ENCODE results near the gene CLDN6. TPM values are rescaled to one million over a fixed set of nuclear protein-coding genes. Genes with fewer than 3 reads are reported as not detected.
A peak's percentile ranks its signal among the peaks of the same experiment; 100 is the strongest.

CLDN6 gene
- polyA plus RNA-seq, 1 donor: 0.32 TPM

DNA sequence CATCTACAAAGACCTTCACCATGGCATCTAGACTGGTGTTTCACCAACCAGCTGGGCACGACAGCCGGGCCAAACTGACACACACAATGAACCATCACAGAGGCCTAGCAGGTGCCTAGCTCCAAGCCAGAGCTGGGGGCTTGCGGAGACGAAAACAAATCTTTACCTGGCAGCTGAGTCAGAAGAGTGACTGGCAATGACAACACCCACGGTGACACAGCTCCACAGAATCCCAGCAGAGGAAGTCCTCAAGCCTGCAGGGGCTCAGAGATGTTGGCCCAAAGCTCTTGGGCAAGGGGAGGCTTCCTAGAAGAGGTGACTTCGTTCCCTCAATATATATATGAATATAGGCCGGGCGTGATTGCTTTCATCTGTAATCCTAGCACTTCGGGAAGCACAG lies 33.5 kb upstream of the CLDN6 start:
- DNase-seq: no peak

DNA sequence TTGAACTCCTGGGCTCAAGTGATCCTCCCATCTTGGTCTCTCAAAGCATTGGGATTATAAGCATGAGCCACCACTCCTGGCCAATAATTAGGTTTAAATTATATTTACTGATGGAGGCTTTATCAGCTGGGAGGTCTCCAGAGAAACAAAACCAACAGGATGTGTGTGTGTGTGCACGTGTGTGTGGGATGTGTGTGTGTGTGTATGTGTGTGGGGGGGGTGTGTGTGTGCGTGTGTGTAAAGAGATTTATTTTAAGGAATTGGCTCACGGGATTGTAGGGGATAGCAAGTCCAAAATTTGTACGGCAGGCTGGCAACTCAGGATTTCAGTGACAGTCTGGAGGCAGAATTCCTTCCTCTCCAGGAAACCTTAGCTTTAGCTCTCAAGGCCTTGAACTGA lies 33.0 kb upstream of the CLDN6 start:
- no peak for DNase-seq

DNA sequence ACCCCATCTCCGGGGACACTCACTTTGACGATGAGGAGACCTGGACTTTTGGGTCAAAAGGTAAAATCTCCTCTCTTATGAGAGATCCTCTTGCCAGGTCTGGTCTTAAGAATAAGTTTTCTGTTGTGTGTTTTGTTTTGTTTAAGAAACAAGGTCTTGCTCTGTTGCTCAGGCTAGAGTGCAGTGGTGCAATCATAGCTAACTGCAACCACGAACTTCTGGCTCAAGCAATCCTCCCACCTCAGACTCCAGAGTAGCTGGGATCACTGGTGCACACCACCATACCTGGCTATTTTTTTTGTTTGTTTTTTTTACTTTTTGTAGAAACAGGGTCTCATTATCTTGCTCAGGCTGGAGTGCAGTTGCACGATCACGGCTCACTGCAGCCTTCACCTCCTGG lies 32.5 kb upstream of the CLDN6 start:
- no peak for DNase-seq

DNA sequence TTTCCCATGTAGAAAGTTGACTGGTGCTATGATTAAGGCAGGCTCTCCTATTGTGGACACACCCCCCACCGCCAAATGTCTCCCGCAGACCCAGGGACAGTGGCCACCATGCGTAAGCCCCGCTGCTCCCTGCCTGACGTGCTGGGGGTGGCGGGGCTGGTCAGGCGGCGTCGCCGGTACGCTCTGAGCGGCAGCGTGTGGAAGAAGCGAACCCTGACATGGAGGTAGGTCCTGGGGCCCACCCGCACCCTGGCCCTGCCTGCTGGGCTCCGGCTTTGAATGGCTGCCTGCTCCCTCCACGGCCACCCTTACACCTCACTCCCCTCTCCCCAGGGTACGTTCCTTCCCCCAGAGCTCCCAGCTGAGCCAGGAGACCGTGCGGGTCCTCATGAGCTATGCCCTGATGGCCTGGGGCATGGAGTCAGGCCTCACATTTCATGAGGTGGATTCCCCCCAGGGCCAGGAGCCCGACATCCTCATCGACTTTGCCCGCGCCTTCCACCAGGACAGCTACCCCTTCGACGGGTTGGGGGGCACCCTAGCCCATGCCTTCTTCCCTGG lies 32.0 kb upstream of the CLDN6 start:
- no peak for DNase-seq

DNA sequence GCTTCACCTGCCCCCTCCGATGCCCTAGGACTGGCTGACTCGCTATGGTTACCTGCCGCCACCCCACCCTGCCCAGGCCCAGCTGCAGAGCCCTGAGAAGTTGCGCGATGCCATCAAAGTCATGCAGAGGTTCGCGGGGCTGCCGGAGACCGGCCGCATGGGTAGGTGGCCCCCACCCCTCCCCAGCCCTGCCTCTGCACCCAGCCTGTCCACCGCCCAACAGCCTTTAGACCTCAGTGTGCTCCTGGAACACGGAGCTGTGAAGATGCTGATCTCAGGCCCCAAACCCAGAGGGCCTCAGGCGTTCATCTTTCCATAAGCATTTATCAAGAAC lies 29.4 kb upstream of the CLDN6 start:
- no peak for DNase-seq

DNA sequence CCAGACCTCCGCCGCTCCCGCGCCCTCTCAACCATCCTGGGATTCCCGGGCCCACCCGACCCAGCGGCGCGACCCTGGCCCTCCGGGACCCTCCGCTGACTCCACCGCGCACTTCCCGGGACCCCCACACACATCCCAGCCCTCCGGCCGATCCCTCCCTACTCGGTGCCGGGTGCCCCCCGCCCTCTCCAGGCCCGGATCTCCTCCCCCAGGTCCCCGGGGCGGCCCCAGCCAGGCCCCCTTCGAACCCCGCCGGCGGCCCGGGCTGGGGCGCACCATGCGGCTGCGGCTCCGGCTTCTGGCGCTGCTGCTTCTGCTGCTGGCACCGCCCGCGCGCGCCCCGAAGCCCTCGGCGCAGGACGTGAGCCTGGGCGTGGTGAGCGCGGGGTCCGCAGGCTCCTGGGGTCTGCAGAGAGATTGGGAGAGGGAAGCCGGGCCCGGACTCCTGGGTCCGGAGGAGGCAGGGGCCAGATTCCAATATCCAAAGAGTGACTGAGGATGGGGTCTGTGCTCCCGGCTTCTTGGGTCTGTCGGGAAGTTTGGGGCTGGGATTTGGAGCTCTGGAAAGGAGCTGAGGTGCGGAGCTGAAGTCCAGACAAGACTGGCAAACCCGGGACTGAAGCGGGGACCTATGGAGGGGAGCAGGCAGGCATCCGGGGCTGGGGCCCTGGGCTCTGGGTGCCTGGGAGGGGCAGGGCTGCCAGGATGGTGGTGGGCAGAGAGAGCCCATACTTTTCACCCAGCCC lies 28.8 kb upstream of the CLDN6 start:
- DNase-seq: no peak

DNA sequence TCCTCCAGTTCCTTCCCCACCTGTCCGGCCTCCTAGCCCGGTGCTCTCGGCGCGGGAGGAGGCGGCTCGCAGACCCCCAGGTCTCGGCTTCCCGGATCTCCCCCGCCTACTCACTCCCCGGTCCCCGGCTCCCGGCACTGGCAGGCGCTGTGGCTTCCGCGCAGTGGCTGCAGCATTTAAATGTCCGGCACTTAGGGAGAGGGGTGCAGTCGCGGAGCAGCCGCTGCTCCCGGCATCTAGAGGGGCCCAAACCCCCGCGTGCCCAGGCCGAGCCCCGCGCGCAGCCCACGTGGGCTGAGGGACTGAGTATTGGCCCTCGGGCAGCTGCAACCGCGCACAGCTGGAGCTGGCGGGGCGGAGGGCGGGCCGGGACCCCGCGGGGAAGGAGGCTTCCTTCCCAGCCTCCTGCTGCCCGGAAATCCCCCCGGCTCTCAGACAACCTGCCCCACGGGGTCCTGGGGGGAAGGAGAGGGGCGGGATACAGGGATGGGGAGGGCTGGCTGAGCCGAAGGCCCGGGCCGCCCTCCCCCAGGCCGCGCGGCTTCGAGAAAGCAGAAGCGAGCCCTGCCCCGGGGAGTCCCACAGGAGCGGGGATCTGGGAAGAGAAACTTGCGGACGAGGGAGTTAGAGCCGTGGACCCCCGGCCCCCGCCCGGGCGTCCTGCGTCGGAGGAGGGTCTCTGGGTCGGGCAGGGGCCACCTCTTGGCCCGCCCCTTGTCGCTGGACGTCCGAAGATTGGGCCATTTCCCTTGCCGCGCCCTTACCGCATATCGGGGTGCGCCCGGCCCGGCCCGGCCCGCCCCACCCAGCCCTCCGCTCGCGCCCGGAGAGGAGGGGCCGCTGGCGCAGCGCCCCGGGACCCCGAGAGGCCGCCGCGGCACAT lies 28.0 kb upstream of the CLDN6 start, which contains the start of gene MMP25:
TSS of gene MMP25 (plus strand) at position 804 of the 883 bp plus-strand sequence. CDS start 357 bp downstream, outside the sequence.
- DNase-seq: no peak

DNA sequence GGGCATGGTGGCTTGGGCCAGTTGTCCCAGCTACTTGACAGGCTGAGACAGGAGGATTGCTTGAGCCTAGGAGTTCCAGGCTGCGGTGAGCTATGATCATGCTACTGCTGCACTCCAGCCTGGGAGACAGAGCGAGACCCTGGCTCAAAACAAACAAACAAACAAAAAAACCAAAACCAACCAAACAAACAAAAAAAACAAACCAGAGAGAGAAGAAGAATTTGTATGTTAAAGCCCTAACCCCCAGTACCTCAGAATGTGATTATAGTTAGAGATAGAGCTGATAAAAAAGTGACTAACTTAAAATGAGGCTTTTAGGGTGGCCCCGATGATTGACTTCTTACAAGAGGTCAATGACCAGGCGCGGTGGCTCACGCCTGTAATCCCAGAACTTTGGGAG lies 26.7 kb upstream of the CLDN6 start:
- no peak for DNase-seq

DNA sequence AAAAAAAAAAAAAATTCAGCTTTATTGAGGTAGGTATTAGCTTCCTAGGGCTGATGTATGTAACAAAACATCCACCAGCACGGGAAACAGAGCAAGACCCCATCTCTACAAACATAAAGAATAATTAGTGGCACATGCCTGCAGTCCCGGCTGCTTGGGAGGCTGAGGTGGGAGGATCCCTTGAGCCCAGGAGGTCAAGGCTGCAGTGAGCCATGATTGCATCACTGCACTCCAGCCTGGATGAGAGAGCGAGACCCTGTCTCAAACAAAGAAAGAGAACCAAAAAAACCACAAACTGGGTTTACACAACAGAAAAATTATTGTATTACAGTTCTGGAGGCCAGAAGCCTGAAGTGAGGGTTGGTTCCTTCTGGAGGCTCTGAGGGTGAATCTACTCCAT lies 24.4 kb upstream of the CLDN6 start:
- no peak for DNase-seq

DNA sequence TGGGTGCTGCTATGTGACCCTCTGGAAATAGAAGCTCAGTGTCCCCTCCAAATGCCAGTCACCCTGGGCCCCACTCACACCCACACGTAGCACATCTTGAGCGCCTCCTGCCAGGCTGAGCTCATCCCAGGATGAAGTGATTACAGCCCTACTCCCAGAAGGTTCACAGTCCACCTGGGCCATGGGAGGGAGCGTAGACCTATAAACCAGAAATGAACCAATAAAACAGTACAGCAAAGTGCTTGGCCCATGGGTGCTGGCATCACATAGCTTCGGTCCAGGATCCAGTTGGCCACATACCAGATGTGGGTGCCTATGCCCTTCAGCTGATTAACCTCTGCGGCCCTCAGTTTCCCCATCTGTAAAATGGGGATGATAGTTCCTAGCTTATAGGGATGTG lies 20.9 kb upstream of the CLDN6 start:
- DNase-seq: no peak

DNA sequence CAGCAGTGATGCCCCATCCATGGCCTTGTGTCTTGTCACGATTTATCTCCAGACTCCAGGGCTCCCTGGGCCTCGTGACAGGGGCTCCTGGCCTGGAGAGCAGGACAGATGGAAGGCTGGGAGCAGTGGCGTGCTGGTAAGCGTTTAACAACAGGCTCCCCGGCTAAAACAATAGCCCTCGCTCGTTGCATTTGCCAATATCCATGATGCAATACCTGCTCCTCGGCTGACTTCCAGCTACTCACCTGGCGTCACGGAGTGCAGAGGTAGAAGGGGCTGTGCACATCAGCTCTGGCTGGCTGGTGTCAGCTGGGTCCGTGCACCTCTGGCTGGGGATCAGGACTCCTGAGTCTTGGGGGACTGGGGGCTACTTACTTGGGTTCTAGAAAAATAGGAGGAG lies 20.3 kb upstream of the CLDN6 start:
- no peak for DNase-seq

DNA sequence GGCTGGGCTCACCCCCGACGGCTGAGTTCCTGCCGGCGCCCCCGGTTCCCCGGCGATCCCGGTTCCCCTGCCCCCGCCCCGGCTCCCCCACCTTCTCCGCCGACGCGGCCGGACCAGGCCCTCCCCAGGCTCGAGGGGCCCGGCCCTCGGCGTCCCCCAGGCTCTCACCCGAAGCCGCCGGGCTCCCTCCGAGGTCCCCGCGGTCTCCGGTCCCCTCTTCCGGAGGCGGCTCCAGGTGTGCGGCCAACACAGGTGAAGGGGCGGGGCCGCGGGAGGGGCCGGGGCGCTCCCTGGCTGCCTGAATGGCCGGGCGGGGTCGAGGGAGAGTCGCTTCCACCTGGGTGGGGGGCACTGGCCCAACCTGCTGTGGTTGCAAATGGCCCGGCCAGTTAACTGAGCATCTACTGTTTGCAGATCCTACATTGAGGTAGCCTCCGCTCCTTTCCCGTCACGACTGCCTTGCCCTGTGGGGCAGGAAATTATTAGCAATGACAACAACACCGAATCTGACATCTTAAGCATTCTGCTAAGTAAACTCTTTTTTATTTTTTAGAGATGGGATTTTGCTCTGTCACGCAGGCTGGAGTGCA lies 18.8 kb upstream of the CLDN6 start, which contains the start of gene BICDL2:
TSS of gene BICDL2 (minus strand) at position 219 of the 590 bp plus-strand sequence. CDS start 1,448 bp downstream, outside the sequence.
- DNase-seq: no peak

DNA sequence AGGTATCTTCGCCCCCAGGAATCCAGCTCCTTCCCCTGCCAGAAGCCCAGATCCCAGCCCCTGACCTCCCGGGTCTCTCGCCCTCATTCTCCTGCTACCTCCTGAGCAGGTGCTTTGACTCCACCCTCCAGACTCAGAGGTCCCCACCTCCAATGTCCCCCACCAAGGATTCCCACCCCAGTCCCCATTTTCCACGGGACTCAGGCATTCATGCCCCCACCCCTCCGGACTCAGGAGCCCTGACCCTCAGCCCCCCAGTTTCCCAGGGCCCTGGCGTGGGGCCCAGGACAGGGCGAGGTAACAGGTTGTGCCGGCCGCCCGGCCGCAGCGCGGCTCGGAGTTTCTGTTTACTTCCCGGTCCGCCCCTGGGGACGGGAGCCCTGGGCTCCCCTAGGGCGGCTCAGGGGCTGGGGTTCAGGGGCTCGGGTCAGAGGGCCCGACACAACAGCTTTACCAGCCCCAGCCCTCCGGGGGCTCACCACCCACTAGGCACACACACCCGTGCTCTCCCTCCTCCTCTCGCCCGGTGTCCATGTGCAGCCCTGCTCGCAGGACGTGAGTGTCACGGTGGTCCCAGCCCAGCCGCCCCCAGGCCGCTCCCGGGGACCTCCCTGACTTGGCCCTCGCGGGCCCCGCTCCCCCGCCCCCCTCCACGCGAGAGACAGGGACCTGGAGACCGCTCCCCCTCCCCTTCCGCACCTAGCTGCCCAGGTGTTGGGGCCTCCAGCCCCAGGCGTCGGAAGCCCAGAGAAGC lies 18.2 kb upstream of the CLDN6 start:
- DNase-seq: no peak

DNA sequence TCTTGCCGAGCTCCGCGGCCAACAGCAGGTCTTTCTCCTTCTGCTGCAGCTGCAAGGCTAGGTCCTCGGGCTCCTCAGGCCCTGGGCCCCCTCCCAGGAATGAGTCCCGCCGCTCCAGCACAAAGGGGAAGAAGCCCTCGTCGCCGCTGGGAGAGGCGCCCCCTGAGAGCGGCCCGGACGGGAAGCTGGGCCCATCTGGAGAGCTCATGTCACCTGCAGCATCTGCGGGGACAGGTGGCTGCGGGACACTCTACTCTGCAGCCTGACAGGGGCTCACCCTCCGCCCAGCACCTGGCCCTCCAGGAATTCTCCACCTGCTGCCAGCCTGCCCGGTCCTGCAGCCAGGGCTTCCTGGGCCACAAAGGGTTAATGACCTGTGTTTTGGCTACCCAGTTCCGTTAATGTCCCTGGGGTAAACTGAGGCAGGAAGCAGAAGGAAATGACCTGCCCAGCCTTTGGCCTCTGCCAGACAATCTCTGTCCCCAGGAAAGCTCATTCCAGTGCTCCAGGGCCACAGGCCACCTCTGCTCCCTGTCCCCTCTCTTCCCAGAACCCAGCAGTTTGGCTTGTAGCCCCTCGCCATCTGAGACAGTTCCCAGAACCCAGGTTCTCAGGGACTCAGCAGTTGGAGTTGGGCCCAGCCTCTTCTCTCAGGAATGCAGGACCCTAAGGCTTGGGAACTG lies 17.4 kb upstream of the CLDN6 start:
- DNase-seq: no peak

DNA sequence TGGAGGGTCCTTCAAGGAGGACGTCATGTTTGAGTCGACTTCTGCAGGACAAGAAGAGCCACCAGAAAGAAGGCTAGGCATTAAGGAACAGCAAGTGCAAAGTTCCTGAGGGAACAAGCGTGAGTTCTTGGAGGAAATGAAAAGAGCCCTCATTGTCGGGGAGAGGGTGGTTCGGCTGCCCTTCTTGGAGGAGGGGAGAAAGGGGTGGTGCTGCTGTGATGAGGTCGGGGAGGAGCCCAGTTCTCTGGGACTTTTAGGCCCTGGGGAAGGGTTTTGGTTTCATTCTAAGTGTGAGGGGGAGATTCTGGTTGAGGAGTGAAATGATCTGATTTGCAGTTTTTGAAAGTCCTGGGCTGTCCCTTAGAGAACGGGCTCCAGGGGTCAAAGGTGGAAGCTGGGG lies 14.6 kb upstream of the CLDN6 start:
- no peak for DNase-seq

DNA sequence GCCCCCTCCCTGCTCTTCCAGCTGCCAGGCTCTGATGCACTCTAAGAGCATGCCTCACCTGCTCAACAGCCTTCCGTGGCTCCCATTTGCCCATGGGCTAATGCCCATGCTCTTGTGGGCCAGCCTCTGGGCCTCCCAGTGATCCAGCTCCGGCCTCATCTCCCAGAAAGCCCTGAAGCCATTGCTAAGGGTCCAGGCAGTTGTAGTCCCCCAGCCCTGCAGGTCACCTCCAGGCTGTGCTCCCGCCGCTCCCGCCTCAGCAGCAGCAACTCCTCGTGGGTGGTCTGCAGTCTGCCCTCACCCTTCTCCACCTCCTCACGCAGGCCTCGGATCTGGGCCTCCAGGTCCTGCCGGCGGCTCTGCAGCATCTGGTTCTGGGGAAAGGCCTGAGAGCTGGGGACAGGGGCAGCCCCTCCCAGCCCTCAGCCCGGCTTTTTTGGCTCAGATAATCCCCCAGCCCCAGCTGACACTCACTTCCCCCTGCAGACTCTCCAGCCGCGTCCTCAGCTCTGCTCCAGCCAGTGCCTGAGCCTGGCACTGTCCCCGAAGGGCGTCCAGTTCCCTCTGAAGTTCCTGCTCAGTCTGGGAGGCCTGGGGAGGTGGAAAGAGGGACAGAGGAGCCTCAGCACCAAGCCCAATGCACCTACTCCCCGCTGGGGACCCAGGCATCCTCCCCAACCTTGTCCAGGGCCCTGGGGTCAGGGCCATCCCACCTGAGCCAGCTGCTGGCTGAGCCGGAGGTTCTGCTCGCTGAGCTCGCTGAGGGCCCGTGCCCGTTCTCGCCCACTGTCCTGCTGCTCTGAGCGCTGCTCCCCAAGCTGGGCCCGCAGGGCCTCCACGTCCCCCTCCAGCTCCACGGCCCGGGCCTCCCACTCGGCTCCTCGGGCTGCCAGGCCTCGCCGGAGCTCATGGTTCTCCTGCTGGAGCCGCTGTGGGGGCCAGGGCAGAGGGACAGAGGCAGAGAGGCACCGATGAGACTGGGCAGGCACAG lies 12.5 kb upstream of the CLDN6 start:
- no peak for DNase-seq

DNA sequence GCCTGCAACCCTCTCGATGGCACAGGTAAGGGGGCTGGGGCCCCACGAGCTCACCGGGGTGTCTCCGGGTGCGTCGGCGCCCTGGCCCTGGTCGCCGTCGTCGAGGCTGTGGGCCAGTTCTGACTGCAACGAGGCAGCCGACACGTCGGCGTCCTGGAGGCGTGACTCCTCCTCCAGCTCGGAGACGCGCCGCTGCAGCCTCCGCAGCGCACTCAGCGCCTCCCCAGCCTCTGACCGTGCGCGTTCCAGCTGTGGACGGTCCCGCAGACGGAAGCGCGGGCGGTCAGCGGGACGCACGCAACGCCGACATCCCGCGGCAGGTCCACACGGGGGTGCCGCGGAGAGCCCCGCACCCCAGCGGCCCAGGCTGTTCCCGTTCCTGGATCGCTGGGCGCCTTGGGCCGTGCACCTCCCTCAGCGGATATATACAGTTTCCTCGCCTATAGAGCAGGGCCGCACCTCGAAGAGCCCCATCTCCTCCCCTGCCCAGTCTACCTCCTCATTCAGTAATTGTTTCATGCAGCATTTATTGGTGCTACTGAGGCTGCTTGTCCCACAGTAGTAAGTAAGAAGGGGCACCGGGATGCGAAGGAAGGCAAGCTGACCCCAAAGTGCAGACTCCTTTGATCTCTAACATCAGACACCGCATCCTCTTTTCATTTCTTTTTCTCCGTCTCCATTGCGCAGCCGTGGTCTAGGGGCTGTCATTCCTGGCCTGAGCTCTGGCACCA lies 11.7 kb upstream of the CLDN6 start:
- DNase-seq: peak; percentile 46

DNA sequence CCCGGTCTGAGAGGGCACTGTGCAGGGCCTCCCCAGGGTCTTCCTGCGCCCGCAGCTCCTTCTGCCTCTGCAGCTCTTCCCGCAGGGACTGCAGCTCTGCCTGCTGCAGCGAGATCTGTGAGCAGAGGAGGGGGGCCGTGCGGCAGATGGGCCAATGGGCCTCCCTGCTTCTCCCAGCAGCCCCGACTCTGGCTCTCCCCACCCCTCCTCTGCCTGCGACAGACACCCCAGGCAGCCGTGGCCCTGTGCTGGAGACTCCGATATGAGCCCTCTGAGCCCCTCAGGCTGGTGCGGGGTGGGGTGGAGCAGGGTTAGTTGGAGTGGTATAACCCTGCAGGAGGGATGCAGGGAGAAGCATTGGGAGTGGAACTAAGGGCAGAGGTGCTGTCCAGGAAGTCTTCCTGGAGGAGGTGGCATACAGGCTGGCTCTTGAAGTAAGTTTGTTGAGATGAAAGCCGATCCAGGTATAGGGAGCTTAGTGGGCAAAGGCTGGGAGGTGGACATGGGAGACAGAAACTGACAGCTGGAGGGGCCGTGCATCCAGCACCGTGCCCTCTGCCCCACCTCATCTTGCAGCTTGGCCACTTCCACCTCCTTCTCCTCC lies 10.8 kb upstream of the CLDN6 start:
- no peak for DNase-seq

DNA sequence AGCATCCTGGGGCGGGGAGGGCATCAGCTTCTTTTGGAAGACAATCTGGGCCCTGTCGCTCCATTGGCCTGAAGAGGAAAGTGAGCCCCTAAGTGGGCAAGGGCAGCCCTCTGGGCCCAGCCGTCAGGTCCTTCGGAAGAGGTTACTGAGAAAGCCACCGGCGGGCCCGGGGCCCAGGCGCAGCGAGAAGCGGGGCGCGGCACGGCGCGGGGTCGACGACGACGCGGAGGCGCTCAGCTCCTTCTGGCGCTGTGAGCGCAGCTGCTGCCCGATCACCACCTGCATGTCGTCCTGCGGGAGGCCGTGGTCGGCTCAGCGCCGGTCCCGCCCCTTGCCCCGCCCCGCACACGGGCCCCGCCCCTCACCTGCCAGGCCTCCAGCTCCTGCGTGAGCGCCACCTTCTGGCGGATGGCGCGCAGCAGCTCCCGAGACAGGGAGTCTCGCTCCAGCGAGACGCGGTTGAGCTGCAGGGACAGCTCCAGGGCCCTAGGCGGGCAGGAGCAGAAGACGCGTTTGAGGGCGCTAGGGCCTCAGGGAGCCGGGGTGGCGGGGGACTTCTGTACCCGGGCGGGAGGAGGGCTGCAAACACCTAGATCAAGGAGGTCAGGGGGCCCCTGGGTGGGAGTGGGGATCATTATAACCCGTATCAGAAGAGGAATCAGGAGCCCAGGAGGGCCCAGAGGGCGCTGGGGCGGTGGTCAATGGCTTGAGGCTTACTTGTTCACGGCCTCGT lies 10.2 kb upstream of the CLDN6 start:
- peak; percentile 71 for DNase-seq

Data from hindlimb muscle (tissue), 1 donor.